GM21576 (cell line): ENCODE results near the gene PWWP2B.

Experiments
- ATAC-seq: cut with Tn5 transposase; IDR thresholded peaks from one replicate; pipeline ENCODE4 v1.9.1; 2021; ENCODE audit warnings: mild to moderate bottlenecking, moderate library complexity; ENCODE audit not compliant: unreplicated experiment

The PWWP2B gene

GRCh38 chr10:132363376-132363775 lies 33.6 kb upstream of the PWWP2B start:
- no peak for ATAC-seq

- no peak for ATAC-seq
These were observed 32.9 kb upstream of the PWWP2B start for GRCh38 chr10:132363921-132364593.

- no peak for ATAC-seq
These were observed 32.4 kb upstream of the PWWP2B start for GRCh38 chr10:132364594-132364970.

- ATAC-seq, result no peak
These were observed 31.9 kb upstream of the PWWP2B start for GRCh38 chr10:132365102-132365501.

- ATAC-seq, result no peak
These were observed 31.0 kb upstream of the PWWP2B start for GRCh38 chr10:132366006-132366405.

GRCh38 chr10:132366499-132366898 lies 30.5 kb upstream of the PWWP2B start:
- no peak for ATAC-seq

GRCh38 chr10:132368391-132368790 lies 28.6 kb upstream of the PWWP2B start:
- ATAC-seq, result no peak

GRCh38 chr10:132368881-132369635 lies 27.9 kb upstream of the PWWP2B start:
- no peak for ATAC-seq

GRCh38 chr10:132369636-132370185 lies 27.3 kb upstream of the PWWP2B start:
- ATAC-seq, result no peak

- ATAC-seq, result no peak
These were observed 26.3 kb upstream of the PWWP2B start for GRCh38 chr10:132370426-132371340.

GRCh38 chr10:132371641-132372081 lies 25.3 kb upstream of the PWWP2B start:
- ATAC-seq, result no peak

- no peak for ATAC-seq
These were observed 24.4 kb upstream of the PWWP2B start for GRCh38 chr10:132372516-132373095.

- ATAC-seq, result no peak
These were observed 23.6 kb upstream of the PWWP2B start for GRCh38 chr10:132373241-132373955.

- ATAC-seq, result no peak
These were observed 22.8 kb upstream of the PWWP2B start for GRCh38 chr10:132374176-132374575.

- ATAC-seq, result no peak
These were observed 22.4 kb upstream of the PWWP2B start for GRCh38 chr10:132374612-132375011.

- no peak for ATAC-seq
These were observed 21.7 kb upstream of the PWWP2B start for GRCh38 chr10:132375116-132375794.

GRCh38 chr10:132375795-132376297 lies 21.2 kb upstream of the PWWP2B start:
- ATAC-seq, result no peak

GRCh38 chr10:132376394-132376851 lies 20.6 kb upstream of the PWWP2B start:
- ATAC-seq, result no peak

- no peak for ATAC-seq
These were observed 19.7 kb upstream of the PWWP2B start for GRCh38 chr10:132377326-132377725.
